Cardiac muscle cell (in vitro differentiated cells and primary cell): Measurements from ENCODE around the gene FA2H. TPM values are rescaled to one million over a fixed set of nuclear protein-coding genes. Genes with fewer than 3 reads are reported as not detected.

ENCODE experiments used
- DNase-seq, 2 donors: peaks; one replicate each; pipeline versions ENCODE4 v3.0.0 to v3.0.0-alpha.2; 2010 to 2017; ENCODE audit warnings: low read depth in 1 of 2, low spot score in 1 of 2
- H3K27ac ChIP-seq: fragments of 200-600 bp; sonication (generic); 2 replicates; pipeline ENCODE4 v1.5.1; 2016
- H3K27me3 ChIP-seq: fragments of 200-600 bp; sonication (generic); 2 replicates; pipeline ENCODE4 v1.6.0; 2016; ENCODE audit warnings: control low read depth
- H3K36me3 ChIP-seq: fragments of 200-600 bp; sonication (generic); 2 replicates; pipeline ENCODE4 v1.5.1; 2016; ENCODE audit warnings: control low read depth
- H3K4me1 ChIP-seq: fragments of 200-600 bp; sonication (generic); 2 replicates; pipeline ENCODE4 v1.8.1; 2017; ENCODE audit warnings: low read depth, mild to moderate bottlenecking, mixed run types
- H3K4me3 ChIP-seq: fragments of 200-600 bp; sonication (generic); 2 replicates; pipeline ENCODE4 v1.5.1; 2016; ENCODE audit warnings: mild to moderate bottlenecking
- H3K9me3 ChIP-seq: fragments of 200-600 bp; sonication (generic); 2 replicates; pipeline ENCODE4 v1.5.1; 2017; ENCODE audit warnings: low read depth, mild to moderate bottlenecking, control low read depth
- polyA plus RNA-seq: library from polyadenylated mRNA; unstranded; fragments of >200 nt; fragmentation: Nextera tagmentation; extraction: Ambion mirVana; gene quantifications from 2 replicates; pipeline ENCODE4 v1.2.1, GENCODE V29; 2016
- total RNA-seq: library from RNA; depleted of rRNA; stranded (reverse); fragments of >200 nt; gene quantifications from 2 replicates; pipeline ENCODE4 v1.2.3, GENCODE V29; 2016
- TF ChIP-seq, protein P1 (sequence below): IDR thresholded peaks from 2 replicates; pipeline ENCODE4 v1.5.1; 2012; ENCODE audit warnings: low read depth, mild to moderate bottlenecking, low read length

FA2H gene
- total and polyA plus RNA-seq, 2 experiments from 2014 or later = 0.15 to 0.82 TPM

- Histone ChIP-seq H3K4me1 (no peaks in the 10 kb centered on the region), H3K4me3 (no peak overlapping the region), H3K27ac (no peak overlapping the region), H3K27me3 (no peaks in the 10 kb centered on the region), H3K9me3 (no peaks in the 10 kb centered on the region), H3K36me3 (no peaks in the 10 kb centered on the region)
- DNase-seq = peak in 1 of 2 donors; percentile 20
- TF ChIP-seq, protein P1, sequence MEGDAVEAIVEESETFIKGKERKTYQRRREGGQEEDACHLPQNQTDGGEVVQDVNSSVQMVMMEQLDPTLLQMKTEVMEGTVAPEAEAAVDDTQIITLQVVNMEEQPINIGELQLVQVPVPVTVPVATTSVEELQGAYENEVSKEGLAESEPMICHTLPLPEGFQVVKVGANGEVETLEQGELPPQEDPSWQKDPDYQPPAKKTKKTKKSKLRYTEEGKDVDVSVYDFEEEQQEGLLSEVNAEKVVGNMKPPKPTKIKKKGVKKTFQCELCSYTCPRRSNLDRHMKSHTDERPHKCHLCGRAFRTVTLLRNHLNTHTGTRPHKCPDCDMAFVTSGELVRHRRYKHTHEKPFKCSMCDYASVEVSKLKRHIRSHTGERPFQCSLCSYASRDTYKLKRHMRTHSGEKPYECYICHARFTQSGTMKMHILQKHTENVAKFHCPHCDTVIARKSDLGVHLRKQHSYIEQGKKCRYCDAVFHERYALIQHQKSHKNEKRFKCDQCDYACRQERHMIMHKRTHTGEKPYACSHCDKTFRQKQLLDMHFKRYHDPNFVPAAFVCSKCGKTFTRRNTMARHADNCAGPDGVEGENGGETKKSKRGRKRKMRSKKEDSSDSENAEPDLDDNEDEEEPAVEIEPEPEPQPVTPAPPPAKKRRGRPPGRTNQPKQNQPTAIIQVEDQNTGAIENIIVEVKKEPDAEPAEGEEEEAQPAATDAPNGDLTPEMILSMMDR = no peak
These were observed 30.8 kb downstream of the FA2H start for GRCh38 chr16:74743668-74744299.

DNA sequence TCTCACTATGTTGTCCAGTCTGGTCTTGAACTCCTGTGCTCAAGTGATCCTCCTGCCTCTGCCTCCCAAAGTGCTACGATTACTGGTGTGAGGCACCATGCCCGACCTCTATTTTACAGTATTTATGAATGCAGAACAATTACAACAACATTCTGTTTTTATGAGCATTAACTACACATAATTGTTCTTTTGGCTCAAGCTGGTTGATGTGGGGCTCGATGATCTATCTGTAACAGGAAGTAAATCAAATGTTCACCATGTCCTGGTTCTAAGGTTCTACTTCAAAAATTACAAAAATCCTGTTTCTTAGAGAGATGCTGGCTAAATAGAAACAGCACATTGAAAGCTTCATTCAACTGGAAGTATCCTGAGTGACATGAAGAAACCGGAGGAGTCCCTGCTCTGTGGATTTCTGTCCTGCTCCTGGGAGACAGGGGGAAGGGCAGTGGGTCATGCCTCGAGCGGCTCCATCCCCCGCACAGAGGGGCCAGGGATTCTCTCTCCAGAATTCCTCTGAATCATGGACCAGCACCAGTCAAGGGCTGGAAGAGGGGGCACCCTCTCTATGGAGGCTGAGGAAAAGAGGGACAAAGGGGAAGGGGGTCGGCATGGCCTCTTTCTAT, 31.5 kb downstream of the FA2H start:
- TF ChIP-seq, protein P1 = no peak
- no peaks in the 10 kb centered on the region for H3K9me3 ChIP-seq
- H3K27ac ChIP-seq = no peak overlapping the region
- no peaks in the 10 kb centered on the region for H3K27me3 ChIP-seq
- no peak for DNase-seq
- H3K36me3 ChIP-seq = no peaks in the 10 kb centered on the region
- H3K4me1 ChIP-seq = no peaks in the 10 kb centered on the region
- H3K4me3 ChIP-seq = no peak overlapping the region

- DNase-seq = peak in 1 of 2 donors; percentile 33
- no peaks in the 10 kb centered on the region for H3K9me3 ChIP-seq
- no peak overlapping the region for H3K27ac ChIP-seq
- TF ChIP-seq, protein P1 = no peak
- no peaks in the 10 kb centered on the region for H3K4me1 ChIP-seq
- no peaks in the 10 kb centered on the region for H3K27me3 ChIP-seq
- no peaks in the 10 kb centered on the region for H3K36me3 ChIP-seq
- no peak overlapping the region for H3K4me3 ChIP-seq
These were observed 32.6 kb downstream of the FA2H start for GRCh38 chr16:74742051-74742481.

DNA sequence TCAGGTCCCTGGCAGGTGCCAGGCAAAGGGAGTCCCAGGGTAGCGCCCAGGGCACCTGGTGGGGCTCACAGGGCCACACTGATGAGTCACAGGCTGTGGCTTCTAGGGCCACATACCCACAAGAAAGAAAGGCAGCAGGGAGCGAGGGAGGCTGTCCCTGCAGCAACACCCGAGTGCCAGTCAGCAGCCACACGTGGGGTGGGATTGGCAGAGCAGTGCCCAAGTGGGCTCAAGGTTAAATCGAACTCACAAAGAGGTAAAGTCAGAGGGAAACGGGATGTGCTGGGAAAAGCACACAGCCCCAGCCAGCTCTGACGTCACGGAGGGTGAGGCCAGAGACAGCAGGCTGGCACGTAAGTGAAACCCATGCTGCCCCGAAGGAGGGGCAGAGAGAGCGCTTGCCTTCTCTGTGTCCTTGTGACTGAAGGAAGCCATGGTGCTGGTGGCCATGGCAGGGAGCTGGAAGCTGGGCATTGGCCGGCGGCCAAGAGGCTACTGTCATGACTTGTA, 33.8 kb downstream of the FA2H start:
- Histone ChIP-seq H3K36me3 (no peaks in the 10 kb centered on the region), H3K4me1 (no peaks in the 10 kb centered on the region), H3K4me3 (no peak overlapping the region), H3K9me3 (no peaks in the 10 kb centered on the region), H3K27ac (no peak overlapping the region), H3K27me3 (no peaks in the 10 kb centered on the region)
- DNase-seq = no peak
- TF ChIP-seq, protein P1 = no peak

DNA sequence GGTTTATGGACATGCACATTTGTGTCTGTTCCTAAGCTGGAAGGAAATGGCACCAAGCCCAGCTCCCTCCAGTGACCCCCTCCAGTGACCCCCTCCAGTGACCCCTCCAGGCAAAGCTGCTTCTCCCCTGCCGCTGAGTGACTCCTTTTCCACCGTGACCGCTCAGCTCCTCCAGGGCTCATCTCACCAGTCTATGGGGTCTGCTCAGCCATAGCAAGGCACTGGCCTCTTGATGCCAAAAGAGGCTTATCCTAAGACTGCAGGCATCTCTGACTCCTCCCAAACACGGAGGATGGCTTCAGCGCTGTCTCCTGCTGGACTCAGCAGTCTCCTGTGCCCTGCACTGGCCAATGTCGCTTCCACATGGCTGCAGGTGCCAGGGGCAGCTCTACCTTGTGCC, 35.3 kb downstream of the FA2H start:
- Histone ChIP-seq H3K27me3 (no peaks in the 10 kb centered on the region), H3K27ac (no peak overlapping the region), H3K9me3 (no peaks in the 10 kb centered on the region), H3K4me3 (no peak overlapping the region), H3K36me3 (no peaks in the 10 kb centered on the region), H3K4me1 (peaks cover 5% of the 10 kb centered on the region)
- TF ChIP-seq, protein P1 = no peak
- DNase-seq = no peak
